ENCODE measurements around the gene MEGF11.
"Not testable (repeated sequence)": the region's sequence is repeated elsewhere in the genome, so short reads cannot be mapped to it uniquely, and the experiment has no call there.

The MEGF11 gene

DNA sequence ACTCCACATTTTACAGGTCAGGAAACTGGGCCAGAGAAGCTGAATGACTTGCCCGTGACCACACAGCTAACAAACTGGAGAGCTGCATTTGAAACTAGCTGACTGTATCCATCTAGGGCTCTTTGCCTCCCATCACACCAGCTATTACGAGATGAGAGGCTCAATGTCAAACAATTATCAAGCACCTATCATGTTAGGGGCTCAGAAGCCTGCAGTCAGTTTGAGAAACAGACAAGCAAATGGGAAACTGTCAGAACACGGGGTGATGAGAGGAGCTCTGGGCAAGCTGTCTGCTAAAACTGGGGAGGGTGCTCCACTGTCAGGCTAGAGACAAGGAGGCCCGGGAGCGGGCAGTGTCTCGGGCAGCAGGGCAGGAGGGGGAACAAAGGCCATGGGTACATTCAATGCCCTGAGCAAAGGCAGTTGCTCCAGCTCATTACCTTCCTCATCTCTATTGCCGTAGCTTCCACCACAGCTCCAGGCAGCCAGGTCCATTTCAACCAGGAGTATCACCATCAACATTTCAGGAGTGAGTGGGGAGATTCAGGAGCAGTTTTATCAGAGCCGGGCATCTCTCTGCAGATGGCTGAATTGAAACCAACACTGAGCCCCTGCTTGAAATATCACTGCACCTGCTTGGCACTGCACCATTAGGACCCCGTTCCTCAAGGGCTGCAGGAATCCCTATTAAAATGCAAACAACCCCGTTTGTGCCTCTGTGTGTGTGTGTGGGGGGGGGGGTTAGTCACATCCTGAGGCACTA is 261.6 kb downstream of the MEGF11 start:
- DNase-seq: no peak

DNA sequence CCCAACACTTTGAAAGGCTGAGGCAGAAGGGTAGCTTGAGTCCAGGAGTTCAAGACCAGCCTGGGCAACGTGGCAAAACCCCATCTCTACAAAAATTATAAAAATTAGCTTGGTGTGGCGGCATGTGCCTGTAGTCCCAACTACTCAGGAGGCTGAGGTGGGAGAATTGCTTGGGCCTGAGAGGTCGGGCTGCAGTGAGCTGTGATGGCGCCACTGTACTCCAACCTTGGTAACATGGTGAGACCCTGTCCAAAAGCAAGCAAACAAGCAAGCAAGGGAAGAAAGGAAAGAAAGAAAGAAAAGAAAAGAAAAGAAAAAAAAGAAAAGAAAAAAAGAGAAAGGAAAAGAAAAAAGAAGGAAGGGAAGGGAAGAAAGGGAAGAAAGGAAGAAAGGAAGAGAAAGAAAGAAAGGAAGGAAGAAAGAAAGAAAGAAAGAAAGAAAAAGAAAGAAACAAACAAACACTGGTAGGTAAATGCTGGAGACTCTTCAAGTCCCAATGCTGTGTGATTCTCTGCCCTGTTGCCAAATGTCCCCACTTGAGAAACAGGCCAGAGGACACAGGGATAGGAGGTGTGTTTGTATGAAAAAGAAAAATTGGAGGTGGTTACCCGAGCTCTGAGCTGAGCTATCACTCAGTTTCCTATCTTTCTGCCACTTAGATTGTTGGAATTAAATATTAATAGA is 263.1 kb downstream of the MEGF11 start:
- DNase-seq: no peak

DNA sequence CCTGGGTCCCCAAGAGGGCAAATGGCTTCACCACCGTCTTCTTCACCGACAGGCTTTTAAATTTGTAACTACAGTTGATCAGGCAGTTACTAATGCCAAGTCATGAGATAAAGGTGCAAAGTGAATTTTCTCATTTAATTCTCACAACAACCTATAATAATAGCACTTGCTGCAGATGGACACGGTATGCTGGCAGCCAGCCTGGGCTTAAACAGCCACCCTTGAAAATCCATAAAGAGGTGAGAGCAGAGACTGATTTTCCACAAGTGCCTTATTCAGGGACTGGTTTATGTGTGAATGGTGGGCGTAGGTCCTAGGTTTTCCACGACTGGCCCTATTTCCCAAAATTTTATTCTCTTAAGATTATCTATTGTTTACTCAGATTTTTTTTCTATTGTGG is 266.4 kb downstream of the MEGF11 start:
- no peak for DNase-seq

- DNase-seq: no peak
Observed at GRCh38 chr15:65986416-65986815, 267.1 kb downstream of the MEGF11 start.

DNA sequence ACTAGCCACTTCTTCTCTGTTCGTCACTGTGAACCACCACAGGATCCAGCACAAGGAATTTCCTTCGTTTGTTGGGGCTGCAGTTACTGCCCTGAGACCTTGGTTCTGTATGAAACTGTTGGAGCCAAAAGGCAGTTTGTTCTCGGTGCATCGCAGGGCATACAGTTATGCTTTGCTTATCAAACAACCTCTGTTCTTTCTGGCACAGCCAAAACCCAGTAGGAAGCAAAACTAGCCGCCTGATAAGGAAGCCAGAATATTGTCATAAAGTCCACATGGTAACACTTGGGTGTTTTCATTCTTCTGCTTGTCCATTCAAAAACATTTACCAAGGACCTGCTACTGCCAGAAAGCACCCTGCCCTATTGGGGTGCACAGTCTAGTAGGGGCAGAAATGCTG is 268.2 kb downstream of the MEGF11 start:
- no peak for DNase-seq

DNA sequence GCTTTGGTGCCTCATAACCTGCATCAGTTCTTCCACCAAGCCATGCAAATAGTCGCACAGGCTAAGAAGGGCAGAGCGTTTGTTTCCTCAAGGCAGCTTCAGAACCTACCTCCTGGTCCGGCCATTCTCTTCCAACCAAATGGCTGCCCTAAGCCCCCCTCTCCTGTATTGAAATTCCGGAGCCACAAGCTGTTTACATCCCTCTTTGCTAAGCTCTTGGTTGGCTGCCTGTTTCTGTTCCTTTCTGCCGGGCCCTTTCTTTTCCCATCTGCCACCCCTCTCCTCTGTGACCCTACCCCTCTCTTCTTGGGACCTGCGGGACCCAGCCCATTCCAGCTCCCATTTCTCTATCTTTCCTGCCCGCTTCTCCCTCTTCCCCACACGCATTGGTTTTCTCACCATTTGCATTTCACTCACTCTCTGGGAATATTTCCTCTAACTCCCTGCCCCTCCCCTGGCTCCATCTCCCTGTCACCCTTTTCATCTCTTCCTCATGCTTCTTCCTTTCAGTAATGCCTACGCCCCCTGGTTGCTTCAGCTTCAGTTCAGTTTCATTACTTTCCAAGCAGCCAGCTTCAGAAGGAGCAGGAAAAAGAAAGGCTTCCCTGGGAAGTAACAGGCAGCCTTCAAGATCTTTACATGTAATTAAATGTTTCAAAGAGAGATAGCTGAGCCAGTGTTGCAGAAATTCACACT is 270.8 kb downstream of the MEGF11 start:
- DNase-seq: no peak

- DNase-seq: no peak
Observed at GRCh38 chr15:65981837-65982626, 271.5 kb downstream of the MEGF11 start.

DNA sequence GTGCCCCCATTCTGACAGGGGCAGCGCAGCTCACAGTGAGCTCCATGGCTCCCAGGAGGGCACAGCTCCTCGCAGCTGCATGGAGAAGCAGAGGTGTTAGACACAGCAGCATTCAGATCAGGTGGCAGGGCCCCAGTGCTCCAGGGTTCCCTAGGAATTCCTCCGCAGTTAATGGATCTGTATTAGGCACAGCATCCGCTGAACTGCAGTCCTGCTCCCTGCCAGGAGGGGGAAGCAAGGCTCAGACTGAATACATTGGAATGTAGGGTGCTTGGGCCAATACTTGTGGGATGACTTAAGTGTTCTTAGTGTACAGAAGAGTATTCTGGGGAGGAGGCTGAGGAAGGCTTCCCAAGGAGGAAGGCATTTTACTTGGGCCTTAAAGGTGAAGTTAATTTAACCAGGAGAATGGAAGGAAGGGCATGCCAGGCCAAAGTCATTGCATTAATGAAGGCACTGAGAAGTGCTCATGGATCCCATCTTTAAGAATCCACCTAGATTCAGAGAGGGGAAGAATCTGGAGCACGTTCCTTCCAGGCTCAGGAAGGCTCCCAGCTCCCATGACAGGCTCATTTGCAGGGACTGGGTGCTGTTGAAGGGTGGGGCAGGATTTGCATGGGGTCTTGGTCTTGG is 272.6 kb downstream of the MEGF11 start:
- DNase-seq: no peak

- no peak for DNase-seq
Observed at GRCh38 chr15:65979837-65980236, 273.7 kb downstream of the MEGF11 start.

- no peak for DNase-seq
Observed at GRCh38 chr15:65979316-65979715, 274.2 kb downstream of the MEGF11 start.

GRCh38 chr15:65978110-65978509 is 275.4 kb downstream of the MEGF11 start:
- no peak for DNase-seq

DNA sequence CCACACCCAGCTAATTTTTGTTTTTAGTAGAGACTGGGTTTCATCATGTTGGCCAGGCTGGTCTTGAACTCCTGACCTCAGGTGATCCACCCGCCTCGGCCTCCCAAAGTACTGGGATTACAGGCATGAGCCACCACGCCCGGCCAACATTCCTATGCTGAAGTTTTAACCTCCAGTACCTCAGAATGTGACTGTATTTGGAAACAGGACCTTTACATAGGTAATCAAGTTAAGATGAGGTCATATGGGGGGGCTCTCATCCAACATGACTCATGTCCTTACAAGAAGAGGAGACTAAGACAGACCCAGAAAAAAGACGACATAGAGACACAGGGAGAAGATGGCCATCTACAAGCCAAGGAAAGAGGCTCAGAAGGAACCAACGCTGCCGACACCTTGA is 277.4 kb downstream of the MEGF11 start:
- not testable (repeated sequence) for DNase-seq

DNA sequence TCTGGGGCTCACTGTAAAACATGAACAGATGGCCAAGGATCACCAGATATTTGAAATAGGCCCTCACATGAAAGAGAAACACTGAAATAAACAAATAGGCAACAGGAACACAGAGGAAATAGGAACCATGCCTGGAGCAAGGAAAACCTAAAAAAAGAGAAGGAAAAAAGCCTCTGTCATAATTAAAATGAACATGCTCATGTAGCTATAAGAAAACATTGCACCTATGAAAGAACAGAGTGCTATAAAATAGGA is 281.9 kb downstream of the MEGF11 start:
- DNase-seq: no peak

DNA sequence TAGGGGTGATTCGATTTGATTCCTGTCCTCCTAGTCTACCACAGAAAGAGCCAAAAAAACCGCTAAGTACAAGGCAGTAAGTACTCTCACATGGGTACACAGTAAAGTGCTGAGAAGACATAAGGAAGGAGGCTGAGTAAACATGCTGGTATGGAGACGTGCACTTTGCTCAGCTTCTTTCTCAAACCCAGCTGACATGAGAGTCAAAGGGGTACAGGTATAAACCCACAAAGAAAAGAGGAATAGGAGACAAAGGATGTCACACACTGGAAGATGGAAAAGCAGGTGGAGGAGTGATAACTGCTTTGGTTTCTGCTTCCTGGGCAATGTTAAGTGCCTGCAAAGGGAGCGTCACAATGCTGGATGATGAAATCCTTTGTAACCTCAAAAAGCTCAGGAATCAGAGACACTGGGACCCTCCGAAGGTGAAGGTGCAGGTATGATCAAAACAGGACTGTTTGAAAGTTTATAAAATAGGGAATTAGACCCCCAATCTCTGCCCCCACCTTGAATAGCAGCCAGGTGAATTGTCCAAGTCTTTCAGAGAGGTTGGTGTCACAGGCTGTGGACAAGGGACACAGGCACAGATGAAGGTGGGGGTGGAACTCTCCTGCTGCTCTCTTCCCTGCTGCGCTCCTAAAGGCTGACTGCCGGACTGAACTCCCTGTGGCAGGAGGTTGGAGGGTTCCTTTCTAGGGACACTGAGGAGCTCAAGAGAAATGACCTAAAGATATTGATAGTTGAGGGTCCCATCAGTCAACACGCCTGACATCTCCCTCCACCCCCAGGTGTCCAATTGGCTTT is 282.4 kb downstream of the MEGF11 start:
- no peak for DNase-seq

DNA sequence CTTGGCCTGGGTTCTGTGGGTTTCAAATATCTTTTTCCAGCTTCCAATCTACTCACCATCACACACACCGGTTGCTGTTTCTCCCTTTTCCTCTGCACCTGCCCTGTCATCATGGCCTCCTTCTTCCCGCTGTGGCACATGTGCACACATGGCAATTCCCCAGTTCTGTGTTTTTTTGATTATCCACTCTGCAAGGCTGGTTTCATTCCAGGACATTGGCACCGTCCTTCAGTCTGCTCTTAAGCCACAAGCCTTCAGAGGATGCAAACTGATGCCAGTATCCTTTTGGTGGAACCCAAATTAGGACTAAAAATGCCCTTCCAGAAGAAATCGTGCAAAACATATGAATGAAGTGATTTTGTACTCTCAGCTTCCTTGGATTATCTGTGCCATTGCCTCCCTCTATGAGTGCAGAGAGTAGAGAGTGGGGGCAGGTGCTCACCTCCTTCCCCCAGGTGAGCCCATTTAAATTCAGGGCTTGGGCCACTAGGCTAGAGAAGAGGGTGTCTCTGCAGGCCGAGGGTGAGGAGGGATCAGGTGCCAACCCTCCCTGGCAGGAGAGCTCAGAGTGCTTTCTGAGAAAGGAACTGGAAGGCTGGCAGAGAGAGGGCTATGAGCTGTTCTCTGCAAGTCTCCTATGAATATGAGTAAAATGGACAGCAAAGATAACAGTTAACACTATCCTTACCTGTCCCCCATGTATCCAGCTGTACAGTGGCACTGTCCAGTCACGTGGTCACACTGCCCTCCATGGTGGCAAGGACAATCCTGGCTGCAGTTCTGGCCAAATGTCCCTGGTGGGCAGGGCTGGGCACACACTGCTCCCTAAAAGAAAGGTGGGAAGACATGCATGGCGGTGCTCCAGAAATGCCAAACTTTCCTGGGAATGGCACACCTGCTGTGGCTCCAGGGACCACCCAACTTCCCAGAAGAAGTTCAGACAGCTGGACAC is 283.4 kb downstream of the MEGF11 start:
- DNase-seq: no peak

- no peak for DNase-seq
Observed at GRCh38 chr15:65968511-65968910, 285.0 kb downstream of the MEGF11 start.

- no peak for DNase-seq
Observed at GRCh38 chr15:65964792-65965433, 288.6 kb downstream of the MEGF11 start.

DNA sequence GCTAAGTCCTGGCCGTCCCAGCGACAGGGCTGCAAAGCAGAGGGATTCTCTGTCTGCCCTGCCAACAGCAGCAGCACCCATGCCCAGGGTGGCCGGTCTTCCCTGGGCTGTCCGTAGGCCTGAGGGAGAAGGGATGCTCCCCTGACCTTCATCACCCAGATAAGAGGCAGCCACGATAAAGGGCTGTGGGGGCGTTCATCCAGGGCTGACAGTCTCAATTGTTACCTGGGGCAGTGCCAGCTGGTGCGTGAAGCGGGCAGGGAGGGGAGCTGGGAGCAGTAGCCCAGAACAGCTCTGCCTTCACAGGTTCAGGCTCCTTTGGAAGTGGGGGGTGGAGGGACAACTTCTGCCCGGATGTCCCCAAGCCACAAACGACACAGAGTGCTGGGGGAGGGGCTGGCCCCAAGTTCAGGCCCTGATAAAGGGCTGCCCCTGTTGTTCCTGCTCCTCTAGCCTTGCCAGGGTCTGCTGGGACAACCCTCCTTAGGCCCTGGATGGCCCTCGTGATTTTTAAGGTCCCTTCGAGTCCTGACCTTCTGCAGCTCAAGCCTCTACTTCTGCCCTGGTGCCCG is 289.6 kb downstream of the MEGF11 start:
- no peak for DNase-seq

GRCh38 chr15:65963358-65963757 is 290.2 kb downstream of the MEGF11 start:
- no peak for DNase-seq

- no peak for DNase-seq
Observed at GRCh38 chr15:65962187-65962586, 291.4 kb downstream of the MEGF11 start.

Data from cortex of kidney (tissue), 1 donor.